Breast epithelium (tissue), 3 donors: ENCODE measurements around the gene TRIM27.

Experiments used
- CTCF ChIP-seq, 3 donors: fragments of 450-650 bp; IDR thresholded peaks; one replicate each; pipeline ENCODE4 v1.5.1; 2016 to 2017; ENCODE audit warnings: antibody characterized with exemption in 3 of 3, mild to moderate bottlenecking in 3 of 3, moderate library complexity in 3 of 3
- POLR2A ChIP-seq: fragments of 450-650 bp; IDR thresholded peaks from one replicate; pipeline ENCODE4 v1.6.1; 2016; ENCODE audit warnings: antibody characterized with exemption, mild to moderate bottlenecking, moderate library complexity

GRCh38 chr6:28920281-28920680 lies 3.5 kb downstream of the TRIM27 start:
- TF ChIP-seq CTCF (IDR thresholded peaks at IDR 0.05) = no peak
- no peak for TF ChIP-seq POLR2A
